Measurements from ENCODE around the gene TMC7.

DNA sequence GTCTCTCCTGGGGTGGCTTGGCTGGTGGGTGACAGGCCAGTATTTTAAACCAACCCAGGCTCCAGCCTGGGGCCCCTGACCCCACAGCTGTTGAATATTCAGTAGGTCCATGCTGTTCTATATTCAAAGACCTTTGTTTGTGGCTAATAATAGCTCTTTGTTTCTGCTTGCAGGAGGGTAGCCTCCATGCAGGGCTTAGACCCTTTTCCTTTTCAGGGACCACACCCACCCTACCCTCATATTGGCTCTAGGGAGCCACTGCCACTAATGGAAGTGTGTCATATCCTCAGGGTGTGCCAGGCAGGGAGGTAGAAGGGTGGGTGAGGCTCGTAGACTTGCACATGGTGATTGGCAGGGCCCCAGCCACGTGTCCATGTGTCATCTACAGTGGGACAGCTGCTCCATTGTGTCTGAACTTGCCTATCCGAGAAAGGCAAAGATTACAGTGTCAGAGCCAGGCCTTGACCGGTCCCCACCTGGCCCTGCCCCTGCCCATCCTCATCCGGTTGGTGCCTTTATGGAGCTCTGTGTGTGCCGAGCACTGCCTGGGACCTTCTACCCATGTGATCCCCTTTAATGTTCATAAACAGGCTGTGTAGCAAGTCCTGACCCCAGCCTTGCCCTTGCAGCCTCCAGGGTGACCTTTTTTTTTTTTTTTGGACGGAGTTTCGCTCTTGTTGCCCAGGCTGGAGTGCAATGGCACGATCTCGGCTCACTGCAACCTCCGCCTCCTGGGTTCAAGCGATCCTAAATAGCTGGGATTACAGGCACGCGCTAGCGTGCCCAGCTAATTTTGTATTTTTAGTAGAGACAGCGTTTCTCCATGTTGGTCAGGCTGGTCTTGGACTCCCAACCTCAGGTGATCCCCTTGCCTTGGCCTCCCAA, 22.1 kb downstream of the TMC7 start:
- TF ChIP-seq CTCF (conservative IDR thresholded peaks at IDR 0.05) (no peak), ZFX (IDR thresholded peaks at IDR 0.05) (no peak)
